ENCODE measurements around the gene THAP7. TPM values are rescaled to one million over a fixed set of nuclear protein-coding genes. Genes with fewer than 3 reads are reported as not detected.

THAP7 gene
- total and polyA plus RNA-seq, 8 donors, result 9.0 to 54.9 (median 13.8) TPM

GRCh38 chr22:20992056-20992442 is 9.9 kb downstream of the THAP7 start:
- DNase-seq (no peak), ATAC-seq (no peak), FAIRE-seq (no peak)
- Histone ChIP-seq H3K9me3 (no peaks in the 10 kb centered on the region), H3K36me3 (peaks cover 0 to 23% (median 0%) of the 10 kb centered on the region in 3 donors), H3K4me3 (no peak overlapping the region), H3K4me1 (no peaks in the 10 kb centered on the region), H3K27me3 (no peaks in the 10 kb centered on the region), H3K27ac (no peak overlapping the region)
- 85 to 95% methylated on average over 7 of the region's 7 CpGs for WGBS, 2 donors
- intact Hi-C loops (cut with DNase I), result no loop called here
- TF ChIP-seq CTCF (IDR thresholded peaks at IDR 0.05), result no peak

GRCh38 chr22:20991252-20992055 is 10.5 kb downstream of the THAP7 start:
- no peaks in the 10 kb centered on the region for H3K27me3 ChIP-seq
- no peak overlapping the region for H3K4me3 ChIP-seq
- DNase-seq (peak in 2 of 6 donors; percentile 44 to 73), FAIRE-seq (no peak), ATAC-seq (no peak)
- H3K4me1 ChIP-seq, result no peaks in the 10 kb centered on the region
- no peak overlapping the region for H3K27ac ChIP-seq
- peaks cover 0 to 27% (median 0%) of the 10 kb centered on the region in 3 donors for H3K36me3 ChIP-seq
- intact Hi-C loops (cut with DNase I), result no loop called here
- 91 to 93% methylated on average over 24 of the region's 24 CpGs for WGBS, 2 donors
- no peaks in the 10 kb centered on the region for H3K9me3 ChIP-seq
- no peak for TF ChIP-seq CTCF (IDR thresholded peaks at IDR 0.05)

GRCh38 chr22:20990184-20991180 is 11.4 kb downstream of the THAP7 start:
- H3K9me3 ChIP-seq, result no peaks in the 10 kb centered on the region
- no peak overlapping the region for H3K4me3 ChIP-seq
- no peak overlapping the region for H3K27ac ChIP-seq
- ATAC-seq (peak in 1 of 4 donors; percentile 34), DNase-seq (no peak), FAIRE-seq (no peak)
- no peaks in the 10 kb centered on the region for H3K27me3 ChIP-seq
- no peaks in the 10 kb centered on the region for H3K4me1 ChIP-seq
- intact Hi-C loops (cut with DNase I), result no loop called here
- H3K36me3 ChIP-seq, result peaks cover 0 to 24% (median 0%) of the 10 kb centered on the region in 3 donors
- TF ChIP-seq CTCF (IDR thresholded peaks at IDR 0.05), result no peak
- 66 to 68% methylated on average over 21 of the region's 21 CpGs for WGBS, 2 donors

GRCh38 chr22:20989323-20990138 is 12.4 kb downstream of the THAP7 start:
- Histone ChIP-seq H3K4me1 (no peaks in the 10 kb centered on the region), H3K27ac (no peak overlapping the region), H3K27me3 (no peaks in the 10 kb centered on the region), H3K9me3 (no peaks in the 10 kb centered on the region), H3K4me3 (no peak overlapping the region), H3K36me3 (peaks cover 0 to 24% (median 0%) of the 10 kb centered on the region in 3 donors)
- 65 to 86% methylated on average over 15 to 17 of the region's 17 CpGs for WGBS, 2 donors
- FAIRE-seq (no peak), DNase-seq (no peak), ATAC-seq (no peak)
- TF ChIP-seq CTCF (IDR thresholded peaks at IDR 0.05), result no peak
- intact Hi-C loops (cut with DNase I), result no loop called here

Data from pancreas (tissue), 10 donors.